T-helper 2 cell treated with Interferon-gamma antibody and Interleukin-4, amounts not matched to agents 5 μg/mL and 100 μg/mL, for 36 hours (primary cell): ENCODE results near the gene USP3.

Experiments
- DNase-seq: peaks from one replicate; pipeline ENCODE4 v3.0.0; 2021; ENCODE audit warnings: low spot score
- H3K27ac Mint-ChIP-seq: one replicate; pipeline ENCODE4 v1.8.0; 2021; ENCODE audit warnings: mild to moderate bottlenecking, mixed read lengths
- H3K27me3 Mint-ChIP-seq: one replicate; pipeline ENCODE4 v1.8.0; 2021; ENCODE audit warnings: low read depth, mixed read lengths
- H3K36me3 Mint-ChIP-seq: one replicate; pipeline ENCODE4 v1.8.0; 2021; ENCODE audit warnings: low read depth, mixed read lengths
- H3K4me1 Mint-ChIP-seq: one replicate; pipeline ENCODE4 v1.8.0; 2021; ENCODE audit warnings: low read depth, mixed read lengths
- H3K4me3 Mint-ChIP-seq: one replicate; pipeline ENCODE4 v1.8.0; 2022; ENCODE audit warnings: mild to moderate bottlenecking, moderate library complexity, mixed read lengths
- H3K9me3 Mint-ChIP-seq: one replicate; pipeline ENCODE4 v1.8.0; 2021; ENCODE audit warnings: mixed read lengths

Gene USP3

GRCh38 chr15:63504247-63504978 is at the start of gene USP3:
Gene USP3, plus strand, starts transcription at chr15:63504593. Its CDS starts 147 bp downstream, at chr15:63504740.
- H3K9me3 Mint-ChIP-seq, result no peaks in the 10 kb centered on the region
- peak within 1 kb of the TSS; percentile 92 for H3K4me3 Mint-ChIP-seq
- peak within 1 kb of the TSS; percentile 91 for H3K27ac Mint-ChIP-seq
- DNase-seq, result peak; percentile 94
- peaks cover 2% of the 10 kb centered on the region for H3K36me3 Mint-ChIP-seq
- H3K27me3 Mint-ChIP-seq, result no peaks in the 10 kb centered on the region
- peaks cover 68% of the 10 kb centered on the region for H3K4me1 Mint-ChIP-seq

- Mint-ChIP-seq H3K4me1 (peaks cover 7% of the 10 kb centered on the region), H3K9me3 (no peaks in the 10 kb centered on the region), H3K27me3 (peaks cover 3% of the 10 kb centered on the region), H3K27ac (no peak overlapping the region), H3K36me3 (no peaks in the 10 kb centered on the region), H3K4me3 (no peak overlapping the region)
- no peak for DNase-seq
Measured at GRCh38 chr15:63456258-63456657, 48.1 kb upstream of the USP3 start.

- H3K27me3 Mint-ChIP-seq, result peaks cover 3% of the 10 kb centered on the region
- H3K27ac Mint-ChIP-seq, result no peak overlapping the region
- no peaks in the 10 kb centered on the region for H3K9me3 Mint-ChIP-seq
- DNase-seq, result no peak
- no peak overlapping the region for H3K4me3 Mint-ChIP-seq
- H3K36me3 Mint-ChIP-seq, result no peaks in the 10 kb centered on the region
- H3K4me1 Mint-ChIP-seq, result peaks cover 12% of the 10 kb centered on the region
Measured at GRCh38 chr15:63457379-63457778, 47.0 kb upstream of the USP3 start.

GRCh38 chr15:63458026-63458425 is 46.4 kb upstream of the USP3 start:
- Mint-ChIP-seq H3K4me1 (peaks cover 12% of the 10 kb centered on the region), H3K4me3 (no peak overlapping the region), H3K27ac (no peak overlapping the region), H3K27me3 (peaks cover 8% of the 10 kb centered on the region), H3K9me3 (no peaks in the 10 kb centered on the region), H3K36me3 (no peaks in the 10 kb centered on the region)
- DNase-seq, result no peak

- no peaks in the 10 kb centered on the region for H3K9me3 Mint-ChIP-seq
- no peaks in the 10 kb centered on the region for H3K36me3 Mint-ChIP-seq
- no peak overlapping the region for H3K27ac Mint-ChIP-seq
- H3K4me3 Mint-ChIP-seq, result no peak overlapping the region
- peaks cover 13% of the 10 kb centered on the region for H3K27me3 Mint-ChIP-seq
- DNase-seq, result no peak
- H3K4me1 Mint-ChIP-seq, result peaks cover 6% of the 10 kb centered on the region
Measured at GRCh38 chr15:63458794-63459395, 45.5 kb upstream of the USP3 start.

- Mint-ChIP-seq H3K4me1 (peaks cover 6% of the 10 kb centered on the region), H3K4me3 (no peak overlapping the region), H3K9me3 (no peaks in the 10 kb centered on the region), H3K27me3 (peaks cover 17% of the 10 kb centered on the region), H3K27ac (no peak overlapping the region), H3K36me3 (no peaks in the 10 kb centered on the region)
- DNase-seq, result no peak
Measured at GRCh38 chr15:63460210-63461155, 43.9 kb upstream of the USP3 start.

- Mint-ChIP-seq H3K4me1 (peaks cover 6% of the 10 kb centered on the region), H3K9me3 (no peaks in the 10 kb centered on the region), H3K27me3 (peaks cover 18% of the 10 kb centered on the region), H3K4me3 (no peak overlapping the region), H3K36me3 (no peaks in the 10 kb centered on the region), H3K27ac (no peak overlapping the region)
- DNase-seq, result no peak
Measured at GRCh38 chr15:63461230-63461985, 43.0 kb upstream of the USP3 start.

- no peaks in the 10 kb centered on the region for H3K9me3 Mint-ChIP-seq
- no peak overlapping the region for H3K27ac Mint-ChIP-seq
- H3K36me3 Mint-ChIP-seq, result no peaks in the 10 kb centered on the region
Measured at GRCh38 chr15:63462088-63462487, 42.3 kb upstream of the USP3 start.

GRCh38 chr15:63463036-63463435 is 41.4 kb upstream of the USP3 start:
- H3K9me3 Mint-ChIP-seq, result no peaks in the 10 kb centered on the region
- no peaks in the 10 kb centered on the region for H3K36me3 Mint-ChIP-seq
- H3K4me1 Mint-ChIP-seq, result peaks cover 8% of the 10 kb centered on the region
- H3K27ac Mint-ChIP-seq, result no peak overlapping the region
- peaks cover 19% of the 10 kb centered on the region for H3K27me3 Mint-ChIP-seq
- no peak overlapping the region for H3K4me3 Mint-ChIP-seq
- DNase-seq, result no peak

More at GRCh38 chr15:63462088-63462487, 42.3 kb upstream of the USP3 start:
- peaks cover 21% of the 10 kb centered on the region for H3K27me3 Mint-ChIP-seq
- no peak overlapping the region for H3K4me3 Mint-ChIP-seq
- peaks cover 8% of the 10 kb centered on the region for H3K4me1 Mint-ChIP-seq
- DNase-seq, result no peak

- Mint-ChIP-seq H3K4me1 (peaks cover 8% of the 10 kb centered on the region), H3K9me3 (no peaks in the 10 kb centered on the region), H3K27me3 (peaks cover 19% of the 10 kb centered on the region), H3K36me3 (no peaks in the 10 kb centered on the region), H3K27ac (peak overlapping the region; percentile 17), H3K4me3 (no peak overlapping the region)
- DNase-seq, result no peak
Measured at GRCh38 chr15:63463793-63464192, 40.6 kb upstream of the USP3 start.

GRCh38 chr15:63465104-63465503 is 39.3 kb upstream of the USP3 start:
- H3K27ac Mint-ChIP-seq, result no peak overlapping the region
- H3K27me3 Mint-ChIP-seq, result peaks cover 19% of the 10 kb centered on the region
- H3K4me3 Mint-ChIP-seq, result no peak overlapping the region
- H3K4me1 Mint-ChIP-seq, result peaks cover 10% of the 10 kb centered on the region
- no peaks in the 10 kb centered on the region for H3K36me3 Mint-ChIP-seq
- DNase-seq, result no peak
- no peaks in the 10 kb centered on the region for H3K9me3 Mint-ChIP-seq

- Mint-ChIP-seq H3K9me3 (no peaks in the 10 kb centered on the region), H3K4me3 (no peak overlapping the region), H3K36me3 (no peaks in the 10 kb centered on the region), H3K27ac (no peak overlapping the region), H3K4me1 (peaks cover 10% of the 10 kb centered on the region), H3K27me3 (peaks cover 18% of the 10 kb centered on the region)
- peak; percentile 51 for DNase-seq
Measured at GRCh38 chr15:63466378-63467192, 37.8 kb upstream of the USP3 start.

- DNase-seq, result no peak
- Mint-ChIP-seq H3K9me3 (no peaks in the 10 kb centered on the region), H3K27me3 (peaks cover 7% of the 10 kb centered on the region), H3K27ac (no peak overlapping the region), H3K4me1 (peaks cover 18% of the 10 kb centered on the region), H3K4me3 (no peak overlapping the region), H3K36me3 (no peaks in the 10 kb centered on the region)
Measured at GRCh38 chr15:63469190-63469589, 35.2 kb upstream of the USP3 start.
